ENCODE data around the gene ZNF442. TPM values are rescaled to one million over a fixed set of nuclear protein-coding genes. Genes with fewer than 3 reads are reported as not detected.
A peak's percentile ranks its signal among the peaks of the same experiment; 100 is the strongest.
"Not testable (repeated sequence)": the region's sequence is repeated elsewhere in the genome, so short reads cannot be mapped to it uniquely, and the experiment has no call there.

Gene ZNF442
- total RNA-seq, 1 donor from 2014 or later: 14.9 TPM

GRCh38 chr19:12374026-12374425, 8.5 kb upstream of the ZNF442 start:
- no peak overlapping the region for H2AFZ ChIP-seq (replicated peaks)
- no peaks in the 10 kb centered on the region for H3K36me3 ChIP-seq
- peaks cover 3% of the 10 kb centered on the region for H3K36me3 Mint-ChIP-seq
- no peaks in the 10 kb centered on the region for H3K4me1 ChIP-seq
- no peaks in the 10 kb centered on the region for H3K4me1 Mint-ChIP-seq
- H3K27me3 Mint-ChIP-seq (ENCODE audit: insufficient read depth, low read depth): peaks cover 2% of the 10 kb centered on the region
- H3K9me3 Mint-ChIP-seq: peaks cover 33% of the 10 kb centered on the region
- H3K79me2 ChIP-seq (ENCODE audit: low read depth): no peaks in the 10 kb centered on the region
- DNase-seq (ENCODE audit: low spot score): no peak
- no peak overlapping the region for H3K9ac ChIP-seq
- H3K4me3 Mint-ChIP-seq: no peak overlapping the region
- no peak overlapping the region for H3K4me2 ChIP-seq
- H3F3A ChIP-seq (ENCODE audit: low read depth): no peaks in the 10 kb centered on the region
- TF ChIP-seq EZH2 (IDR thresholded peaks at IDR 0.05) (no peak), EZH2phosphoT487 (IDR thresholded peaks at IDR 0.05) (no peak)
- no peak overlapping the region for H3K27ac Mint-ChIP-seq
- no peak overlapping the region for H3K27ac ChIP-seq
- H4K20me1 ChIP-seq (ENCODE audit: low read depth): no peaks in the 10 kb centered on the region
- H3K9me3 ChIP-seq (ENCODE audit: low read depth): no peaks in the 10 kb centered on the region
- no peak overlapping the region for H3K4me3 ChIP-seq
- H3K27me3 ChIP-seq: no peaks in the 10 kb centered on the region

- H3K4me3 Mint-ChIP-seq: peak overlapping the region; percentile 98
- peak overlapping the region; percentile 73 for H3K9ac ChIP-seq
- H3K36me3 ChIP-seq: no peaks in the 10 kb centered on the region
- peak overlapping the region; percentile 89 for H3K4me2 ChIP-seq
- peaks cover 5% of the 10 kb centered on the region for H3K79me2 ChIP-seq (ENCODE audit: low read depth)
- peak overlapping the region; percentile 88 for H3K27ac ChIP-seq
- peaks cover 18% of the 10 kb centered on the region for H3K36me3 Mint-ChIP-seq
- H2AFZ ChIP-seq (replicated peaks): peak overlapping the region; percentile 93
- H3K27me3 Mint-ChIP-seq (ENCODE audit: insufficient read depth, low read depth): peaks cover 4% of the 10 kb centered on the region
- H3K4me1 Mint-ChIP-seq: peaks cover 14% of the 10 kb centered on the region
- no peaks in the 10 kb centered on the region for H3K27me3 ChIP-seq
- no peaks in the 10 kb centered on the region for H4K20me1 ChIP-seq (ENCODE audit: low read depth)
- H3K4me1 ChIP-seq: no peaks in the 10 kb centered on the region
- H3F3A ChIP-seq (ENCODE audit: low read depth): peaks cover 15% of the 10 kb centered on the region
- peaks cover 54% of the 10 kb centered on the region for H3K9me3 Mint-ChIP-seq
- DNase-seq (ENCODE audit: low spot score): peak; percentile 33
- peak overlapping the region; percentile 29 for H3K27ac Mint-ChIP-seq
- no peak for TF ChIP-seq EZH2 (IDR thresholded peaks at IDR 0.05)
- TF ChIP-seq CTCF (IDR thresholded peaks at IDR 0.05): no peak
- TF ChIP-seq EZH2phosphoT487 (IDR thresholded peaks at IDR 0.05): no peak
- H3K9me3 ChIP-seq (ENCODE audit: low read depth): no peaks in the 10 kb centered on the region
- peak overlapping the region; percentile 75 for H3K4me3 ChIP-seq
Observed at GRCh38 chr19:12364391-12365235, 870 bp downstream of the ZNF442 start.

GRCh38 chr19:12362236-12362635, 3.2 kb downstream of the ZNF442 start:
- H4K20me1 ChIP-seq (ENCODE audit: low read depth); DNase-seq (ENCODE audit: low spot score); H3K4me1 ChIP-seq; H3K27ac Mint-ChIP-seq; H3K27me3 Mint-ChIP-seq (ENCODE audit: insufficient read depth, low read depth); H3K4me2 ChIP-seq; H2AFZ ChIP-seq (replicated peaks); H3K27me3 ChIP-seq; H3K4me3 ChIP-seq; H3K36me3 ChIP-seq; H3K79me2 ChIP-seq (ENCODE audit: low read depth); H3K9me3 ChIP-seq (ENCODE audit: low read depth); H3K9ac ChIP-seq; H3K27ac ChIP-seq; H3K4me3 Mint-ChIP-seq: not testable (repeated sequence)
- Mint-ChIP-seq H3K9me3 (peaks cover 63% of the 10 kb centered on the region), H3K4me1 (peaks cover 14% of the 10 kb centered on the region), H3K36me3 (peaks cover 27% of the 10 kb centered on the region)
- H3F3A ChIP-seq (ENCODE audit: low read depth): peaks cover 15% of the 10 kb centered on the region

GRCh38 chr19:12353375-12353774, 12.1 kb downstream of the ZNF442 start:
- no peaks in the 10 kb centered on the region for H3K4me1 ChIP-seq
- no peak overlapping the region for H2AFZ ChIP-seq (replicated peaks)
- no peaks in the 10 kb centered on the region for H3F3A ChIP-seq (ENCODE audit: low read depth)
- Mint-ChIP-seq H3K9me3 (peaks cover 82% of the 10 kb centered on the region), H3K27me3 (ENCODE audit: insufficient read depth, low read depth) (peaks cover 2% of the 10 kb centered on the region), H3K36me3 (peaks cover 55% of the 10 kb centered on the region), H3K4me3 (no peak overlapping the region), H3K27ac (no peak overlapping the region), H3K4me1 (no peaks in the 10 kb centered on the region)
- peaks cover 46% of the 10 kb centered on the region for H3K9me3 ChIP-seq (ENCODE audit: low read depth)
- H3K9ac ChIP-seq: no peak overlapping the region
- no peaks in the 10 kb centered on the region for H3K79me2 ChIP-seq (ENCODE audit: low read depth)
- H3K4me3 ChIP-seq: no peak overlapping the region
- H3K4me2 ChIP-seq: no peak overlapping the region
- no peaks in the 10 kb centered on the region for H4K20me1 ChIP-seq (ENCODE audit: low read depth)
- DNase-seq (ENCODE audit: low spot score): no peak
- peaks cover 27% of the 10 kb centered on the region for H3K36me3 ChIP-seq
- H3K27ac ChIP-seq: no peak overlapping the region
- no peak for TF ChIP-seq CTCF (IDR thresholded peaks at IDR 0.05)
- no peak for TF ChIP-seq EZH2 (IDR thresholded peaks at IDR 0.05)
- TF ChIP-seq EZH2phosphoT487 (IDR thresholded peaks at IDR 0.05): no peak
- H3K27me3 ChIP-seq: no peaks in the 10 kb centered on the region

All from neural progenitor cell (in vitro differentiated cells).